ENCODE data around the gene BAIAP3.
A peak's percentile ranks its signal among the peaks of the same experiment; 100 is the strongest.

BAIAP3 gene

DNA sequence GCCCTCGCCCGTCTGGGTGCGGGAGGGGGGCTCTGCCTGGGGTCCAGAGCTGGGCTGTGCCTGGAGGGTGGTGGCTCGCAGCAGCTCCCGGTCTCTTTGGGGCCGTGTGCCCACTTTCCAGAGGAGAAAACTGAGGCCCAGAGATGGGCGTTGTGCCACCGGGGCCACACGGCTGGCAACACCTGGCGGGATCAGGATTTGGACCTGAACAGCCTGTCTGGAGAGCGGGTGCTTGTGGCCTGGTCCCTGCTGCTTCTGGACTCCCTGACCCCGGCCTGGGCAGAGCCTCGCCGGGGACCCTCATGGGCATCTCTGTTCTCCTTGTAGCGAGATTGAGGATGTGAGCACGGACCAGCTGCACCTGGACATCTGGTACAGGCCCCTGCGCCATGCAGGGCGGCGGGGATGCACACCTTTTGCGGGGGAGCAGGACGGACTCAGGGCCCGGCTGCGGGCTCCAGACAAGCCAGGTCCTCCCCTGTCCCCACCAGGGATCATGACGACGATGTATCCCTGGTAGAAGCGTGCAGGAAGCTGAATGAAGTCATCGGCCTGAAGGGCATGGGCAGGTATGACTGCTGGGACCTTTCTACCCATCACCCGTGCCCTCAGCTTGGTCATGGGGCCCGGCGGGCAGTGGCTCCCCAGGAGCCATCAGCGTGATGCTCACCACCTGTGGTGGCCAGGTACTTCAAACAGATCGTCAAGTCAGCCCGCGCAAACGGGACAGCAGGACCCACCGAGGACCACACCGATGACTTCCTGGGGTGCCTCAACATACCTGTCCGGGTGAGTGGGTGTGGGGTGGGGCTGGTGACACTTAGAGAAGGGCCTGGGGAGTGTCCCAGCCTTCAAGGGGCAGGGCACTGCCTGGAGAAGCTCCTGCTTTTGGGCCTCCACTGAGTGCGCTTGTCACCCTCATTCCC is 8.3 kb downstream of the BAIAP3 start:
- TF ChIP-seq SPI1 (IDR thresholded peaks at IDR 0.05; ENCODE audit: borderline replicate concordance, low read depth) (no peak), POLR2AphosphoS5 (IDR thresholded peaks at IDR 0.05; ENCODE audit: low read depth) (no peak), GABPA (IDR thresholded peaks at IDR 0.05; ENCODE audit: low read depth) (no peak)
- TF ChIP-seq, protein P1, sequence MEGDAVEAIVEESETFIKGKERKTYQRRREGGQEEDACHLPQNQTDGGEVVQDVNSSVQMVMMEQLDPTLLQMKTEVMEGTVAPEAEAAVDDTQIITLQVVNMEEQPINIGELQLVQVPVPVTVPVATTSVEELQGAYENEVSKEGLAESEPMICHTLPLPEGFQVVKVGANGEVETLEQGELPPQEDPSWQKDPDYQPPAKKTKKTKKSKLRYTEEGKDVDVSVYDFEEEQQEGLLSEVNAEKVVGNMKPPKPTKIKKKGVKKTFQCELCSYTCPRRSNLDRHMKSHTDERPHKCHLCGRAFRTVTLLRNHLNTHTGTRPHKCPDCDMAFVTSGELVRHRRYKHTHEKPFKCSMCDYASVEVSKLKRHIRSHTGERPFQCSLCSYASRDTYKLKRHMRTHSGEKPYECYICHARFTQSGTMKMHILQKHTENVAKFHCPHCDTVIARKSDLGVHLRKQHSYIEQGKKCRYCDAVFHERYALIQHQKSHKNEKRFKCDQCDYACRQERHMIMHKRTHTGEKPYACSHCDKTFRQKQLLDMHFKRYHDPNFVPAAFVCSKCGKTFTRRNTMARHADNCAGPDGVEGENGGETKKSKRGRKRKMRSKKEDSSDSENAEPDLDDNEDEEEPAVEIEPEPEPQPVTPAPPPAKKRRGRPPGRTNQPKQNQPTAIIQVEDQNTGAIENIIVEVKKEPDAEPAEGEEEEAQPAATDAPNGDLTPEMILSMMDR (IDR thresholded peaks at IDR 0.05; ENCODE audit: insufficient read depth, low read length): no peak
- TF ChIP-seq, protein P2, sequence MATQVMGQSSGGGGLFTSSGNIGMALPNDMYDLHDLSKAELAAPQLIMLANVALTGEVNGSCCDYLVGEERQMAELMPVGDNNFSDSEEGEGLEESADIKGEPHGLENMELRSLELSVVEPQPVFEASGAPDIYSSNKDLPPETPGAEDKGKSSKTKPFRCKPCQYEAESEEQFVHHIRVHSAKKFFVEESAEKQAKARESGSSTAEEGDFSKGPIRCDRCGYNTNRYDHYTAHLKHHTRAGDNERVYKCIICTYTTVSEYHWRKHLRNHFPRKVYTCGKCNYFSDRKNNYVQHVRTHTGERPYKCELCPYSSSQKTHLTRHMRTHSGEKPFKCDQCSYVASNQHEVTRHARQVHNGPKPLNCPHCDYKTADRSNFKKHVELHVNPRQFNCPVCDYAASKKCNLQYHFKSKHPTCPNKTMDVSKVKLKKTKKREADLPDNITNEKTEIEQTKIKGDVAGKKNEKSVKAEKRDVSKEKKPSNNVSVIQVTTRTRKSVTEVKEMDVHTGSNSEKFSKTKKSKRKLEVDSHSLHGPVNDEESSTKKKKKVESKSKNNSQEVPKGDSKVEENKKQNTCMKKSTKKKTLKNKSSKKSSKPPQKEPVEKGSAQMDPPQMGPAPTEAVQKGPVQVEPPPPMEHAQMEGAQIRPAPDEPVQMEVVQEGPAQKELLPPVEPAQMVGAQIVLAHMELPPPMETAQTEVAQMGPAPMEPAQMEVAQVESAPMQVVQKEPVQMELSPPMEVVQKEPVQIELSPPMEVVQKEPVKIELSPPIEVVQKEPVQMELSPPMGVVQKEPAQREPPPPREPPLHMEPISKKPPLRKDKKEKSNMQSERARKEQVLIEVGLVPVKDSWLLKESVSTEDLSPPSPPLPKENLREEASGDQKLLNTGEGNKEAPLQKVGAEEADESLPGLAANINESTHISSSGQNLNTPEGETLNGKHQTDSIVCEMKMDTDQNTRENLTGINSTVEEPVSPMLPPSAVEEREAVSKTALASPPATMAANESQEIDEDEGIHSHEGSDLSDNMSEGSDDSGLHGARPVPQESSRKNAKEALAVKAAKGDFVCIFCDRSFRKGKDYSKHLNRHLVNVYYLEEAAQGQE (IDR thresholded peaks at IDR 0.05; ENCODE audit: insufficient replicate concordance, low read depth): no peak
- Histone ChIP-seq H3K27me3 (ENCODE audit: insufficient read depth, poor library complexity, severe bottlenecking) (peaks cover 19% of the 10 kb centered on the region), H3K27ac (replicated peaks) (no peak overlapping the region), H3K4me3 (replicated peaks; ENCODE audit: insufficient read depth, low read length) (no peak overlapping the region)
- no peak for DNase-seq (ENCODE audit: low read depth in 1 of 2, low spot score in 1 of 2)

DNA sequence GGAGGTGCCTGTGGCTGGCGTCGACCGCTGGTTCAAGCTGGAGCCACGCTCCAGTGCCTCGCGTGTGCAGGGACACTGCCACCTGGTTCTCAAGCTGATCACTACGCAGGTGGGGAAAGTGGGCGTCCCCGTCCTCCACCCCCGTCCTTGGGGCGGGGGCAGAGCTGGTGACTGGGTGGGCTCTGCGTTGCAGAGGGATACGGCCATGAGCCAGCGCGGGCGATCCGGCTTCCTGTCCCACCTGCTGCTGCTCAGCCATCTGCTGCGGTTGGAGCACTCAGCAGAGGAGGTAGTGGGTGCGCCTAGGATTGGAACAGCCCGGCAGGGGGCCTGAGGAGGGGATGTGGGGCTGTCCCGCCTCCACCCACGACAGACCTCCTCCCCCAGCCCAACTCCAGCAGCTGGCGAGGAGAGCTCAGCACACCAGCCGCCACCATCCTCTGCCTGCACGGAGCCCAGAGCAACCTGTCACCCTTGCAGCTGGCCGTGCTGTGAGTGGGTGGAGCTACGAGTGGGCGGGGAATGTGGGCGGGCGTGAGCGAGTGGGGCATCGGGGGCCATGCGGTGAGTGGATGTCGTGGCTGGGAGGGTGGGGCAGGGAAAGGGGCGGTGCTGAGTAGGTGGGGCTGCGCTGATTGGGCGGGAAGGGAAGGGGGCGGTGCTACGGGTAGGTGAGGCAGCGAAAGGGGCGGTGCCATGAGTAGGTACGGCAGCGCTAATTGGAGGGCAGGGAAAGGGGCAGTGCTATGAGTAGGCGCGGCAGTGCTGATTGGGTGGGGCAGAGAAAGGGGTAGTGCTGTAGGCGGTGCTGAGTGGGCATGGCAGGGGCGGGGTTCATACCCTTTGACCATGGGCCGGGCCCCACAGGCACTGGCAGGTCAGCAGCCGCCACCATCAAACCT is 9.3 kb downstream of the BAIAP3 start:
- peak; percentile 95 to 98 for DNase-seq (ENCODE audit: low read depth in 1 of 2, low spot score in 1 of 2)
- no peak for TF ChIP-seq GABPA (IDR thresholded peaks at IDR 0.05; ENCODE audit: low read depth)
- TF ChIP-seq, protein P2 (IDR thresholded peaks at IDR 0.05; ENCODE audit: insufficient replicate concordance, low read depth): no peak
- TF ChIP-seq POLR2AphosphoS5 (IDR thresholded peaks at IDR 0.05; ENCODE audit: low read depth): 0 out of 2 replicates have a peak, but pooled peaks have one; percentile 20
- TF ChIP-seq SPI1 (IDR thresholded peaks at IDR 0.05; ENCODE audit: borderline replicate concordance, low read depth): peak; percentile 46; the same call in 1 of the 2 replicates
- TF ChIP-seq, protein P1 (IDR thresholded peaks at IDR 0.05; ENCODE audit: insufficient read depth, low read length): no peak
- peaks cover 12% of the 10 kb centered on the region for H3K27me3 ChIP-seq (ENCODE audit: insufficient read depth, poor library complexity, severe bottlenecking)
- H3K27ac ChIP-seq (replicated peaks): no peak overlapping the region
- H3K4me3 ChIP-seq (replicated peaks; ENCODE audit: insufficient read depth, low read length): peak overlapping the region; percentile 1; the same call in 1 of the 2 replicates

DNA sequence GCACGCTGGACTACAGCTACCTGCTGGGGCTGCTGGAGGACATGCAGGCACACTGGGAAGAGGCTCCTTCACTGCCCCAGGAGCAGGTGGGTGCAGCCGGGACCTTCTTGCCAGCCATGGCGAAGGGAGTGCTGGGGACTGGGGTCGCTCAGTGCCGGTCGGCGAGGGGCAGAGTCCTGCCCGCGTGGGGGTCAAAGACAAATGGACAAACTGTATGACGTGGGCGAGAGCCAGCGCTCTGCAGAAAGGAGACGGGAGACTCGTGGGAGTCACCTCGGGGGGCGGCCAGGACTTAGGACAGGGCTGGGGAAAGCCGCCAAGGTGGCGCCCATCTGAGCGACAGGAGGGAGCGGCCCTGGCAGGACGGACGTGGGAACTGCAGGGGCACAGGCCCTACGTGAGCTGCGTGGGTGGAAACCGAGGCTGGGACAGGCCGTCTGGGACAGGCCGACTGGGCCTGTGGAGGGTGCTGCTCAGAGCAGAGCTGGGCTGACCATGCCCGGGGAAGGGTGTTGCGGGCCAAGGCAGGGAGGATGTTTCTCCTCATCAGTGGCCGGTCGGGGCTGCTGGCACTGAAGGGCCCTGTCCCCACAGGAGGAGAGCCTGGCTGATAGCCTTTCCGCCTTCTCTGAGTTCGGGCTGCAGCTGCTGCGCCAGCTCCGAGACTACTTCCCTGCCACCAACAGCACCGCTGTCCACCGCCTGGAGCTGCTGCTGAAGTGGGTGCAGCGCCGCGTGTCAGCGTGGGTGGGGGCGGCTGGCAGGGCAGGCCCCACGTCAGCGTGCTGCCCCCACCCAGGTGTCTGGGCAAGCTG is 10.2 kb downstream of the BAIAP3 start:
- Histone ChIP-seq H3K27ac (replicated peaks) (no peak overlapping the region), H3K4me3 (replicated peaks; ENCODE audit: insufficient read depth, low read length) (no peak overlapping the region), H3K27me3 (ENCODE audit: insufficient read depth, poor library complexity, severe bottlenecking) (peaks cover 9% of the 10 kb centered on the region)
- DNase-seq (ENCODE audit: low read depth in 1 of 2, low spot score in 1 of 2): no peak
- TF ChIP-seq, protein P1 (IDR thresholded peaks at IDR 0.05; ENCODE audit: insufficient read depth, low read length): no peak
- TF ChIP-seq, protein P2 (IDR thresholded peaks at IDR 0.05; ENCODE audit: insufficient replicate concordance, low read depth): no peak
- TF ChIP-seq POLR2AphosphoS5 (IDR thresholded peaks at IDR 0.05; ENCODE audit: low read depth): no peak
- no peak for TF ChIP-seq SPI1 (IDR thresholded peaks at IDR 0.05; ENCODE audit: borderline replicate concordance, low read depth)
- no peak for TF ChIP-seq GABPA (IDR thresholded peaks at IDR 0.05; ENCODE audit: low read depth)

Data from HL-60 (cell line).